HG03439 (cell line): Measurements from ENCODE around the gene DGKA.
"Not testable (repeated sequence)": the region's sequence is repeated elsewhere in the genome, so short reads cannot be mapped to it uniquely, and the experiment has no call there.

Source experiments
- ATAC-seq: cut with Tn5 transposase; IDR thresholded peaks from one replicate; pipeline ENCODE4 v1.9.1; 2021; ENCODE audit warnings: mild to moderate bottlenecking, moderate library complexity; ENCODE audit not compliant: unreplicated experiment

The DGKA gene

DNA sequence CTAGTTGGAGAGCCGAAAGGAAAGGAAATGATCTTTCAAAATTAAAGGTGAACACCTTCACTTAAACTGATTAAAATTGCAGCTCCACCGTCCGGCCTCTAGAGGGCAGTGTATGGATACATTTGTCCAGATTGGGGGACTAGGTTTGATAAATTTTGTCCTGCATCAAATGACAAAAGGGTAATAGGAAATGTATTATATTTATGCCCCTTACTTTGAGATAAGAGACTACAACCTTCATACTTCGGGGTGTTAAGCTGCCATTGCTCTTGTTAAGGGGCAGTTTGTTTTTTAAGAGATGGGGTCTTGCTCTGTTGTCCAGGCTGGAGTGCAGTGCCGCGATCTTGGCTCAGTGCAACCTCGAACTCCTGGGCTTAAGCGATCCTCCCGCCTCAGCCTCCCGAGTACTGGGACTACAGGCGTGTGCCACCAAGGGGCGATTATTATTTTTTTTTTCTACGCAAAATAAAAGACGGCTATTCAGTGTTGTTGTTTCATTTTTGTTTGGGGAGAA lies 65.3 kb downstream of the DGKA start:
- ATAC-seq, result no peak

DNA sequence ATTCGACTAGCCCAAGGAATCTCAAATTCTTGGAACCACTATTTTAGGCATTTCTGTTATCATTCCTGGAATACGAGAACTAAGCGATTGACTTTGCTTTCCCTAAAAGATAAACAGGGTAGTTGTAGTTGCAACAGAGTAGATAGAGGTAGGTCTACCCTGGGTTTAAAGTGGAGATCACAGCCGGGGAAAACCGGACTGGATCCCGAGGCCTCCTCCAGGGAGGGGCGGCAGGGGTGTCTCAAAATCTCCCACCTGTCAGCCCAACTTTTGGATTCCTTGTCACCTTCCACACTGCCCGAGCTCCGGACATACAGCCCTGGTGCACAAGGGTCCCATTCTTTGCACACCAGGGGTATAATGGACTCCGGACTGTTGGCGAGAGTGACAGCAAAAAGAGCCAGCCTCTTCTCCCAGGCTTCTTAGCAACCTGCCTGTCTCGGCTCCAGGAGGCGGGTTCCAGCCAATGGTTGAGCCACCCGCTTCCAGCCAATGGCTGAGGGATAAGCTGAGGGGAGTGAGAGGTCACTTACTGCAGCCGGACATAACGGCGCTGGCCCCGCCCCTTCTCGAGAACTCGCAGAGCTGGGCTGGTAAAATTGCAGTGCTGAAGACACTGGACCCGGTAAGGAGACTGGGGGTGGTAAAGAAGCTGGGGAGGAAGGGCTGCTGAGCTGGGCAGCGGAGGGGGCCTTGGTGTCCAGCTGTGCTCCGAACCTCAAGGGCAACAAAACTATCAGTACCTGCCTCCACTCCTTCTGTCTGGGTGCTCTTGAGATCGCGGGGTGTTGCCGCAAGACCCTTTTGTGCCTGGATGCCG lies 66.0 kb downstream of the DGKA start, which contains the start of gene SUOX:
SUOX (plus strand) TSS at position 562 of the 820 bp plus-strand sequence. CDS start 4,946 bp downstream, outside the sequence.
- peak; percentile 97 for ATAC-seq

DNA sequence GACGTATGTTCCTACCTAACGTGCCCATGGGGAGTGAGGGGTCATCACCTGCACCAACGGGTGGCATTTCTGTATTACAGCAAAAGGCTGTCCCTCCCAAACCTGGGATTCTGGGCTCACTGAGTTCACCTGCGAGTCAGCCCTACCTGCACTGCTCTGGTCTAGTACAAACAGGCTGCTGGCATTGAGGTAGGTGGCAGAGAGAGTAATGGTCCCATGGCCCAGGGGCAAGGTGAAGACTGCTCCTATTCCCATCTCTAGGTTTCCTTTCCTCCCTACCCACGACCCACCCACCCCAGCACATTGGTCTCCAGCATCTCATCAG lies 66.5 kb downstream of the DGKA start:
- ATAC-seq, result no peak

DNA sequence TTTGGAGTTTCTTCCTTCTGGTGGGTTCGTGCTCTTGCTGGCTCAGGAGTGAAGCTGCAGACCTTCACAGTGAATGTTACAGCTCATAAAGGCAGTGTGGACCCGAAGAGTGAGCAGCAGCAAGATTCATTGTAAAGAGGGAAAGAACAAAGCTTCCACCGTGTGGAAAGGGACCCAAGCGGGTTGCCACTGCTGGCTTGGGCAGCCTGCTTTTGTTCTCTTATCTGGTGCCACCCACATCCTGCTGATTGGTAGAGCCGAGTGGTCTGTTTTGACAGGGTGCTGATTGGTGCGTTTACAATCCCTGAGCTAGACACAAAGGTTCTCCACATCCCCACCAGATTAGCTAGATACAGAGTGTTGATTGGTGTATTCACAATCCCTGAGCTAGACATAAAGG lies 68.6 kb downstream of the DGKA start:
- not testable (repeated sequence) for ATAC-seq

DNA sequence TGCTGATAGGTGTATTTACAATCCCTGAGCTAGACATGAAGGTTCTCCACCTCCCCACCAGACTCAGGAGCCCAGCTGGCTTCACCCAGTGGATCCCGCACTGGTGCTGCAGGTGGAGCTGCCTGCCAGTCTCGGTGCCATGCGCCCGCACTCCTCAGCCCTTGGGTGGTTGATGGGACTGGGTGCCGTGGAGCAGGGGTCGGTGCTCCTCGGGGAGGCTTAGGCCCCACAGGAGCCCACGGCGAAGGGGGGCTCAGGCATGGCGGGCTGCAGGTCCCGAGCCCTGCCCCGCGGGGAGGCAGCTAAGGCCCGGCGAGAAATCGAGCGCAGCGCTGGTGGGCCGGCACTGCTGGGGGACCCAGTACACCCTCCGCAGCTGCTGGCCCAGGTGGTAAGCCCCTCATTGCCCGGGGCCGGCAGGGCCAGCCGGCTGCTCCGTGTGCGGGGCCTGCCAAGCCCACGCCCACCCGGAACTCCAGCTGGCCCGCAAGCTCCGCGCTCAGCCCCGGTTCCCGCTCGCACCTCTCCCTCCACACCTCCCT lies 69.1 kb downstream of the DGKA start:
- ATAC-seq, result not testable (repeated sequence)

DNA sequence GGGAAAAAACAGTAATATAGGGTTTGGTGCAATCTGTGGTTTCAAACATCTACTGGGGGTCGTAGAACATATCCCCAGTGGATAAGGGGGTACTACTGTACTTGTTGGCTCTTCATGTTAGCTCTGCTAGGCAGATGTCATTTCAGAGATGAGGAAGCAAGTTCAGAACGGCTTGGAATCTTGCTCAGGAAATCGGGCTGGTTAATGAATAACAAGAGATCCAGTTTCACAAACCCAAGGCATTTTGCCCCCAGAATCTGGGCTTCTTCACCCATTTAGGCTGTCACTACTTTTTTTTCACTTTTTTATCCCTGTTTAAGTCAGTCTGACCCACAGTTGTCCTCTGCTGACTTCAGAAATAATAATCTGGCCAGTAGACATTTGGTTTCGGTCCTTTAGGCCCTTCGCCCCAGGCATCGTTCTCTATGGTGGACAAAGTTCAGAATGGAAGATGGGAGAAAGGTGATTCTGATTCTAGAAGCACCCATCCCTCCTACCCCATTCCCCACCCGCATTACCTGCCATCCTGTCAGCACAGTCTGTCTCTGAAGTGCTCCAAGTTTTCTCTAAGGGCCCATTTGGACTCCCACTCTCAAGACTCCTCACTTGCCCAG lies 70.6 kb downstream of the DGKA start:
- no peak for ATAC-seq

DNA sequence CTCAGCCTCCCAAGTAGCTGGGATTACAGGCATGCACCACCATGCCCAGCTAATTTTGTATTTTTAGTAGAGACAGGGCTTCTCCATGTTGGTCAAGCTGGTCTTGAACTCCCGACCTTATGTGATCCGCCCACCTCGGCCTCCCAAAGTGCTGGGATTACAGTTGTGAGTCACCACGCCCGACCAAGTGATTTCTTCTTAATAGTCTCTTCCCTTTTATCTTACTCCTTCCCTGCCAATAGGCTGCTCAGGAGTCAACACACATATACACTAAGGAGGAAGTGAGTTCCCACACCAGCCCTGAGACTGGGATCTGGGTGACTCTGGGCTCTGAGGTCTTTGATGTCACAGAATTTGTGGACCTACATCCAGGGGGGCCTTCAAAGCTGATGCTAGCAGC lies 72.4 kb downstream of the DGKA start:
- not testable (repeated sequence) for ATAC-seq
